Subcutaneous adipose tissue (tissue), 4 donors: ENCODE results near the gene TUBD1. TPM values are rescaled to one million over a fixed set of nuclear protein-coding genes. Genes with fewer than 3 reads are reported as not detected.

Experiments
- total RNA-seq, 4 donors: library from RNA; depleted of rRNA; stranded (reverse); fragments of >200 nt; gene quantifications; one replicate each; pipeline ENCODE4 v1.1.0, GENCODE V29; 2016
- TF ChIP-seq, protein P1 (sequence below): fragments of 450-650 bp; IDR thresholded peaks from one replicate; pipeline ENCODE4 v1.5.1; 2016; ENCODE audit warnings: low read depth, mild to moderate bottlenecking, control low read depth, antibody characterized with exemption, moderate library complexity

TUBD1 gene
- total RNA-seq, 4 donors from 2014 or later = 5.5 to 13.4 (median 9.7) TPM

DNA sequence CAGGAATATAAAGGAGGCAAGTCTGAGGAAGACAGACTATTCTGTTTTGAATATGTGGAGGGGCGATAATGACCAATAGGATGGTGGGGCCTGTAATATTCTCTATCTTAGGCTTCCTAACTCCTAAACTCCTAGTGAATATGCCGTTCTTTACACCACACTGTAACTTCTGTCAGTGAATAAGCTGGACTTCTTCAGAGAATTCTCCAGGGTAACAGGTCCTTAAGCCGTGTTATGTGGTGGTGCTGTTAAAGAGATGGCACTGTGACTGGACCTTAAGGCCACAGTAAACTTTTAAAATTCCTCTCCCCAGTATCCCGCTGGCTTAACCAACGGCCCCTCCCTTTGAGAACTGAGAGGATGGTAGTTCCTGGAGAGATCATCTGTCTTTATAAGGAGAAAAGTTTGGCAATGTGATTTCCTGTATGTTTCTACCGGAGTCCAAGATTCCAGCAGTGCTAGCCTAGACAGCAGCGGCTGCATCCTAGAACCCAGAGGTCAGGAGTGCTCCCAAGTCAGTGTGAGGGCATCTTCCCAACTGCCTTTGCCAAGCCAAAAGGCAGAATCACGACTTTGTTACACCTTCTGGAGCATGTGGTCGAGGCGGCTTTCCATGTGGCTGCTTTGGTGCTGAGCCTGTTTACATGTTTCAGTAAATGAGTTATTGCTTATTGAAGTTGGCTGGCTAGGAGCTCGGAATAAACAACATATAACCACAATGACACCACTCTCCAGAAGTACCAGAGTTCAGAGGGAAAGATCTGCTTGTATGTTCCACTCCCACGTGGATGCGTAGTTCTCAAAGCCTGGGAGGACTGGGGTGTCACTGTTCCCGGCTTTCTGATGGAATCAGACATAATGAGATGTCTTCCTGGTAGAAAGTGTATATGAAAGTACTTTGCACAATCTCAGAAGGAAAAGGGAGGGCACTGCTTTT, 41.0 kb downstream of the TUBD1 start:
- TF ChIP-seq, protein P1, sequence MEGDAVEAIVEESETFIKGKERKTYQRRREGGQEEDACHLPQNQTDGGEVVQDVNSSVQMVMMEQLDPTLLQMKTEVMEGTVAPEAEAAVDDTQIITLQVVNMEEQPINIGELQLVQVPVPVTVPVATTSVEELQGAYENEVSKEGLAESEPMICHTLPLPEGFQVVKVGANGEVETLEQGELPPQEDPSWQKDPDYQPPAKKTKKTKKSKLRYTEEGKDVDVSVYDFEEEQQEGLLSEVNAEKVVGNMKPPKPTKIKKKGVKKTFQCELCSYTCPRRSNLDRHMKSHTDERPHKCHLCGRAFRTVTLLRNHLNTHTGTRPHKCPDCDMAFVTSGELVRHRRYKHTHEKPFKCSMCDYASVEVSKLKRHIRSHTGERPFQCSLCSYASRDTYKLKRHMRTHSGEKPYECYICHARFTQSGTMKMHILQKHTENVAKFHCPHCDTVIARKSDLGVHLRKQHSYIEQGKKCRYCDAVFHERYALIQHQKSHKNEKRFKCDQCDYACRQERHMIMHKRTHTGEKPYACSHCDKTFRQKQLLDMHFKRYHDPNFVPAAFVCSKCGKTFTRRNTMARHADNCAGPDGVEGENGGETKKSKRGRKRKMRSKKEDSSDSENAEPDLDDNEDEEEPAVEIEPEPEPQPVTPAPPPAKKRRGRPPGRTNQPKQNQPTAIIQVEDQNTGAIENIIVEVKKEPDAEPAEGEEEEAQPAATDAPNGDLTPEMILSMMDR = no peak

GRCh38 chr17:59848778-59849177, 44.0 kb downstream of the TUBD1 start:
- TF ChIP-seq, protein P1 = no peak

DNA sequence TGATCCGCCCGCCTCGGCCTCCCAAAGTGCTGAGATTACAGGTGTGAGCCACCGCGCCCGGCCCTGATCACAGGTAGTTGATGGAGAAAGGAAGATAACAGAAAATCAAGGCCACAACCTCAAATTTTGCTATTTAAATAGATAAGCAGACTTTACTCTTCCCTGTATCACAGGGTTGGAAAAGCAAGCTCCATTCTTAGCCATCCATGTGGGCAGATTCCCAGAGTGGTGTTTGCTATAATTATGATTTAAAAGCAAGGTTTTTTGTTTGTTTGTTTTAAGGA, 44.4 kb downstream of the TUBD1 start:
- TF ChIP-seq, protein P1 = no peak

GRCh38 chr17:59846394-59847165, 46.2 kb downstream of the TUBD1 start:
- TF ChIP-seq, protein P1 = peak; percentile 22

- TF ChIP-seq, protein P1 = peak; percentile 28
Measured at GRCh38 chr17:59845595-59846393, 46.9 kb downstream of the TUBD1 start.

DNA sequence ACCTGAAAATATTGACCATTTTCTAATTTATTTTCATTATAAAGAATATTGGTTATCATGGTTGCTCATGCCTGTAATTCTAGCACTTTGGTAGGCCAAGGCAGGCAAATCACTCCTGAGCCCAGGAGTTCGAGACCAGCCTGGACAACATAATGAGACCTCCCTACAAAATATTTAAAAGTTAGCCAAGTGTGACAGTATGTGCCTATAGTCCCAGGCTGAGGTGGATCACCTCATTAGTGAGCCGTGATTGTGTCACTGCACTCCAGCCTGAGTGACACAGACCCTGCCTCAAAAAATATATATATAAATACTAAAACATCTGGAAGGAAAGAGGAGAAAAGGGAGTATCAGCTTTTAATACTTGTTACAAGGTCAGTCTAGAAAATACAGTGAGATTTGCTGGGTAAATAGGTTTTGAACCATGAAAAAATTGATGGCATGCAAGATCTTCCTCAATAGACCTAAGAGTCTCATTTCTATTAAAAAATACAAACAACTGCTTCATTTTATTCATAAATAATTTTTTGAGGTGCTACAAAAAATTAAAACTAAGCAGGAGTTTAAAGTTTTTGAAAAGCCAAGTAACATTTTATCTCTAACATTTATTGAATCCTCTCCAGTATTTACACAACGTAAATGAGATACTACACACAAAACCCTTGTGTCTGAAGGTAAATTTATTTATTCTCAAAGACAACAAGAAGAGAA, 47.7 kb downstream of the TUBD1 start:
- TF ChIP-seq, protein P1 = no peak
